SIG-M5 (cell line): ENCODE results near the gene GABRB3.

ENCODE experiments used
- DNase-seq: peaks from one replicate; lab custom pipeline; 2025; lab: John Stamatoyannopoulos, UW

The GABRB3 gene

GRCh38 chr15:26555898-26556297 is 217.0 kb downstream of the GABRB3 start:
- DNase-seq: no peak

GRCh38 chr15:26551473-26551872 is 221.4 kb downstream of the GABRB3 start:
- DNase-seq: no peak

GRCh38 chr15:26550880-26551279 is 222.0 kb downstream of the GABRB3 start:
- no peak for DNase-seq

DNA sequence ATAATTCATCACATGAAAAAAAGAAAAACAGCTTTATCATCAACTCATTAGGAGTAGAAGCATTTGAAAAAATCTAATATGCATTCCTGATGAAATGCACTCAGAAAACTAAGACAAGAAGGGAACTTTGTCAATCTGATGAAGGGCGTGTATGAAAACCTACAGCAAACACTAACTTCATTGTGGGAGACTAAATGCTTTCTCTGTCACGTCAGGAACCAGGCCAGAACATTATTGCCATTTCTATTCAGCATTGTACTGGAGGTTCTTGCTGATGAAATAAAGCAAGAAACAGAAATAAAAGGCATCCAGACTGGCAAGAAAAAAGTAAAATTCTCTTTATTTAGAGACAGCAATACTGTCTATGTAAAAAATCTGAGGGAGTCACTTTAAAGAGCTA is 235.2 kb downstream of the GABRB3 start:
- no peak for DNase-seq

DNA sequence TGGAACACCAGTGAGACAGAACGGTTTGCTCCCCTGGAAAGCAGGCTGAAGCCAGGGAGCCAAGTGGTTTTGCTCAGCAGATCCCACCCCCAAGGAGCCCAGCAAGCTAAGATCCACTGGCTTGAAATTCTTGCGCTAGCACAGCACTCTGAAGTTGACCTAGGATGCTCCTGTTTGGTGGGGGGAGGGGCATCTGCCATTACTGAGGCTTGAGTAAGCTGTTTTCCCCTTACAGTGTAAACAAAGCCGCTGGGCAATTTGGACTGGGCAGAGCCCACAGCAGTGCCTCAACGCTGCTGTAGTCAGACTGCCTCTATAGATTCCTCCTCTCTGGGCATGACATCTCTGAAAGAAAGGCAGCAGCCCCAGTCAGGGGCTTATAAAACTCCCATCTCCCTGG is 241.4 kb downstream of the GABRB3 start:
- DNase-seq: no peak

- DNase-seq: no peak
These were observed 247.8 kb downstream of the GABRB3 start for GRCh38 chr15:26525096-26525495.

GRCh38 chr15:26521691-26522198 is 251.1 kb downstream of the GABRB3 start:
- DNase-seq: no peak

GRCh38 chr15:26521130-26521529 is 251.7 kb downstream of the GABRB3 start:
- DNase-seq: no peak

DNA sequence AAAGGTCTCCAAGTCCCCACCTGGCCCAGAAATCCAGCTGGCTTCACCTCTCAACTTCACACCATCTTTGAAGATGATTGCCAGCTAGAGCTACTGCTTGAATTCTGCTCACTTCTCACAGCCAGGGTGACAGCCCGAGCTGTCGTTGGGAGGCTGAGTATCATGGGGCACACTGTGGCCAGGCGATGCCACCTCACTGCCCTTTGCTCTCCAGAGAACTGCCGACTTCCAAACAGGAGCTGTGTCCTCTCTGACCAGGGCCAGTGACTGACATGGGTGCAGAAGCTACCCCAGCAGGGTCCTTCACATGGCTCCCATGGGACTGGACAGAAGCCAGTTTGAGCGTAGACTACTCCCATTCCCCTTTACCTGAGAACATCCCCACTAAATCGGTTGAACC is 254.0 kb downstream of the GABRB3 start:
- DNase-seq: no peak

- DNase-seq: no peak
These were observed 256.5 kb downstream of the GABRB3 start for GRCh38 chr15:26516102-26516980.

DNA sequence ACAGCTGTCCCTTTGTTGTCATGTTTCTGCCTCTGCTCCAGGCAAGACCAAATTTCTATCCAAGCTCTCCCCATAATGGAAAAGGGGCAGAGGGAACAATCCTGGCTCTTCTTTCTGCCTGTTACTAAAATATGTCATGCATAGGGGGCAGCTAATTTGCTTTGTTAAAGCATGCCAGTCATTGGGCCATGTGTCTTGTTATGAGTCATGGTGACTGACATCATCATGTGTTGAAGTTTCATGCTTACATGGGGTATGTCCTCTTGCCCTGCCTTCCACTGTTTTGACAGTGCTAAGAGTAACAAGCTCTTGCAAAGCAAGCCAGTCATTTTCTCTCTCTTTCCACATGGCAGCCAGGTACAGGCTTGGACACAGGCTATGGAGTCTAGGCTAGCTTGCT is 268.9 kb downstream of the GABRB3 start:
- DNase-seq: no peak
